HL-60 (cell line): ENCODE measurements around the gene FHL2.

Experiments
- CTCF ChIP-seq: IDR thresholded peaks from one replicate; pipeline ENCODE4 v1.5.1; 2011; ENCODE audit warnings: low read length, control low read depth, inconsistent platforms; ENCODE audit not compliant: insufficient read depth
- GABPA ChIP-seq: IDR thresholded peaks from 2 replicates; pipeline ENCODE4 v1.6.1; 2012; ENCODE audit warnings: low read depth
- POLR2AphosphoS5 ChIP-seq: IDR thresholded peaks from 2 replicates; pipeline ENCODE4 v1.6.1; 2012; ENCODE audit warnings: low read depth
- TF ChIP-seq, protein P1 (sequence below): IDR thresholded peaks from 2 replicates; pipeline ENCODE4 v1.6.1; 2012; ENCODE audit warnings: low read depth; ENCODE audit not compliant: insufficient replicate concordance

DNA sequence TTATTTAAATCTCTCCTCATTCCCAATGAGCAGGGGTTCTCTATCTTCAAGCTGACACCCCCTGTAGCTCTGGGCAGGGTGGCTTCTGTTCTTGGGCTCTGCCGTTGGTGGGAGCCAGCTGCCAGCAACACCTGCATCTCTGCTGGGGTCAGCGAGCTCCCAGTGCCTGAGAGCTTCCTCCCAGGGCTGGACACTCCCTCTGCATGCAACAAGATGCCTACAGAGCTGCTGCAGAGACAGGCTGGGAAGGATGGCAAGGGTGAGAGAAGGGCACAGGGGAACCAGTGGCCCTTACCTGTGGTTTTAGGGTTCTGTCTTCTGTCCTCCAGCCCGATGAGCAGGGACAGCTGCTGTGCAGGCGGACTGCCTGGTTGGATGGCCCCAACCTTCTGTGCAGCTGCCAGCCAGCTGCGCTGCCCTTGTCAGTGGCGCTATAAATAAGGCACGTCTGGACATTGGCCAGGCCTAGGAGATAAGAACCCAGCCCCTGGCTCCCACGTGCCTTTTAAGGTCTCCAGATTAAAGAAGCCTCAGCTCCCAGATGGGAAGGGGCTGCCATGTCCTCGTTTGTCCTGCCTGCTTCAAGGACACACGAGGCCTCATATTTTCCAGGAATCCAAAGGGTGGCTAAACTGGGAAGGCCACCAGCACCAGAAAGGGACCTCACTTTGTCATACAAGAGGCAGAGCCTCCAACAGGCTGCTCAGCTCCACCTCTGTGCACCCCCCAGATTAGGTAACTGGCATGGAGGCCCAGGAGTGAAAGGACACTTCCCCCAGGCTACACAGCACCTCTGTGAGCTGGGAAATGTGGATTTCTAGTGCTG, 39.5 kb upstream of the FHL2 start:
- TF ChIP-seq CTCF: no peak
- no peak for TF ChIP-seq GABPA
- TF ChIP-seq, protein P1, sequence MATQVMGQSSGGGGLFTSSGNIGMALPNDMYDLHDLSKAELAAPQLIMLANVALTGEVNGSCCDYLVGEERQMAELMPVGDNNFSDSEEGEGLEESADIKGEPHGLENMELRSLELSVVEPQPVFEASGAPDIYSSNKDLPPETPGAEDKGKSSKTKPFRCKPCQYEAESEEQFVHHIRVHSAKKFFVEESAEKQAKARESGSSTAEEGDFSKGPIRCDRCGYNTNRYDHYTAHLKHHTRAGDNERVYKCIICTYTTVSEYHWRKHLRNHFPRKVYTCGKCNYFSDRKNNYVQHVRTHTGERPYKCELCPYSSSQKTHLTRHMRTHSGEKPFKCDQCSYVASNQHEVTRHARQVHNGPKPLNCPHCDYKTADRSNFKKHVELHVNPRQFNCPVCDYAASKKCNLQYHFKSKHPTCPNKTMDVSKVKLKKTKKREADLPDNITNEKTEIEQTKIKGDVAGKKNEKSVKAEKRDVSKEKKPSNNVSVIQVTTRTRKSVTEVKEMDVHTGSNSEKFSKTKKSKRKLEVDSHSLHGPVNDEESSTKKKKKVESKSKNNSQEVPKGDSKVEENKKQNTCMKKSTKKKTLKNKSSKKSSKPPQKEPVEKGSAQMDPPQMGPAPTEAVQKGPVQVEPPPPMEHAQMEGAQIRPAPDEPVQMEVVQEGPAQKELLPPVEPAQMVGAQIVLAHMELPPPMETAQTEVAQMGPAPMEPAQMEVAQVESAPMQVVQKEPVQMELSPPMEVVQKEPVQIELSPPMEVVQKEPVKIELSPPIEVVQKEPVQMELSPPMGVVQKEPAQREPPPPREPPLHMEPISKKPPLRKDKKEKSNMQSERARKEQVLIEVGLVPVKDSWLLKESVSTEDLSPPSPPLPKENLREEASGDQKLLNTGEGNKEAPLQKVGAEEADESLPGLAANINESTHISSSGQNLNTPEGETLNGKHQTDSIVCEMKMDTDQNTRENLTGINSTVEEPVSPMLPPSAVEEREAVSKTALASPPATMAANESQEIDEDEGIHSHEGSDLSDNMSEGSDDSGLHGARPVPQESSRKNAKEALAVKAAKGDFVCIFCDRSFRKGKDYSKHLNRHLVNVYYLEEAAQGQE: no peak
- no peak for TF ChIP-seq POLR2AphosphoS5
